Keratinocyte (primary cell): Measurements from ENCODE around the gene FGB.

Experiments used
- EZH2 ChIP-seq: IDR thresholded peaks from one replicate; pipeline ENCODE4 v1.6.1; 2012; ENCODE audit warnings: inconsistent platforms, mild to moderate bottlenecking, low read length, moderate library complexity
- TF ChIP-seq, protein P1 (sequence below), 3 experiments: IDR thresholded peaks in 1 of 3; conservative IDR thresholded peaks in 1 of 3; optimal IDR thresholded peaks in 1 of 3; 2 replicates in 2 of 3; 3 replicates in 1 of 3; pipeline versions ENCODE3 to v1.5.1; 2011; ENCODE audit warnings: low read length in 3 of 3, mild to moderate bottlenecking in 3 of 3, moderate library complexity in 2 of 3, control low read depth in 1 of 3, inconsistent platforms in 1 of 3; ENCODE audit not compliant: insufficient read depth in 2 of 3; ENCODE audit errors: extremely low read depth in 1 of 3

DNA sequence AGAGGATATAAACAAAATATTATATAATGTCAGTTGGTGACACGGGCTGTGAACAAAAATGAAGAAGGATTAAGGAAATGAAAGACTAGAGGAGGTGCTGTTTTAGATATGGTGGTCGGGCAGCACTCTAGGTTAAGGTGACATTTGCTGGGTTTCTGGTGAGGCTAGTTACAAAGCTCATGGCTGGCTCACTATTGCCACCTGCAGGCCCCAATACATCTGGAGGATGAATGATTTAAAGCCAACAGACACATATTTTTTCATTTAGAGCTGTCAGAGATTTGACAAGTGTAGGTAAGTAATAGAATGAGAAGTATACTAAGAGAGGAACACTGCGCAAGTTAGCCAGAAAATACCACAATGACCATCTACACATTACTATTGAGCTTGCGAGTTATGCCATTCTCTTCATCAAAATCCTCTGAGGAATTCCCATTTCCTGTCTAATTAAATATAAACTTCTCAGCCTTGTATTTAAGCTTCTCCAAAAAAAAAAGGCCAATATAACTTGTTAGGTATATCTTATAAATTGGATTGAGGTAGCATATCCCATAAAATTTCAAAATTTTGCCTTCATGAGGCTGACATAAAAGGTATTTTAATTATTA, 56.0 kb downstream of the FGB start:
- TF ChIP-seq, protein P1, sequence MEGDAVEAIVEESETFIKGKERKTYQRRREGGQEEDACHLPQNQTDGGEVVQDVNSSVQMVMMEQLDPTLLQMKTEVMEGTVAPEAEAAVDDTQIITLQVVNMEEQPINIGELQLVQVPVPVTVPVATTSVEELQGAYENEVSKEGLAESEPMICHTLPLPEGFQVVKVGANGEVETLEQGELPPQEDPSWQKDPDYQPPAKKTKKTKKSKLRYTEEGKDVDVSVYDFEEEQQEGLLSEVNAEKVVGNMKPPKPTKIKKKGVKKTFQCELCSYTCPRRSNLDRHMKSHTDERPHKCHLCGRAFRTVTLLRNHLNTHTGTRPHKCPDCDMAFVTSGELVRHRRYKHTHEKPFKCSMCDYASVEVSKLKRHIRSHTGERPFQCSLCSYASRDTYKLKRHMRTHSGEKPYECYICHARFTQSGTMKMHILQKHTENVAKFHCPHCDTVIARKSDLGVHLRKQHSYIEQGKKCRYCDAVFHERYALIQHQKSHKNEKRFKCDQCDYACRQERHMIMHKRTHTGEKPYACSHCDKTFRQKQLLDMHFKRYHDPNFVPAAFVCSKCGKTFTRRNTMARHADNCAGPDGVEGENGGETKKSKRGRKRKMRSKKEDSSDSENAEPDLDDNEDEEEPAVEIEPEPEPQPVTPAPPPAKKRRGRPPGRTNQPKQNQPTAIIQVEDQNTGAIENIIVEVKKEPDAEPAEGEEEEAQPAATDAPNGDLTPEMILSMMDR (optimal IDR thresholded peaks at IDR 0.05 in 1 of 3, IDR thresholded peaks at IDR 0.05 in 1 of 3, conservative IDR thresholded peaks at IDR 0.05 in 1 of 3; ENCODE audit: extremely low read depth in 1 of 3, insufficient read depth in 2 of 3, low read length in 3 of 3): peak; percentile 65 to 78 (median 67)
- no peak for TF ChIP-seq EZH2
